ENCODE measurements around the gene FER.

DNA sequence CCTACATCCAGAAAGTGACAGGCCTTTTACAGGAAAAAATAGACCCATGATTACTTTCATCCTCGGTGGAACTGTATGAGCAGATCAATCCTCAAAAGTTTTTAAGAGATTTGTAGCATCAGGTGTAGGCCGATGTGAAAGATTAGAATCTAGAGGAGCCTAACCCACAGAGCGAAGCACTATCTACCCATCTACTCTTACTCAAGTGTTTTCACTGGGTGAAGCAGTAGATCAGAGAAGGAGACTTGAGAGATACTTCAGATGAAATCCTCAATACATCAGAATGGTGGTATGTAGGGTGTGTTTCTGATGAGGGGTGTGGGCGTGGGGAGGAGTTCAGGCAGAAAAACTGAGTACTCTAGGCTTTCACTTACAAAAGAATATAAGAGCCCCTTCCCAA is 192.8 kb downstream of the FER start:
- TF ChIP-seq IKZF4 (CRISPR knock-in tag; IDR thresholded peaks at IDR 0.05; ENCODE audit: borderline replicate concordance, low read depth, not compliant biosample characterization), result no peak
- TF ChIP-seq FOXK2 (IDR thresholded peaks at IDR 0.05), result no peak
- no peak for TF ChIP-seq TARDBP (CRISPR knock-in tag; IDR thresholded peaks at IDR 0.05)
- TF ChIP-seq CAMTA2 (CRISPR knock-in tag; IDR thresholded peaks at IDR 0.05; ENCODE audit: borderline replicate concordance), result no peak
- TF ChIP-seq ZBTB21 (CRISPR knock-in tag; IDR thresholded peaks at IDR 0.05), result no peak
- TF ChIP-seq ZNF691 (CRISPR knock-in tag; IDR thresholded peaks at IDR 0.05; ENCODE audit: borderline replicate concordance, low read depth), result no peak
- TF ChIP-seq ZBTB25 (CRISPR knock-in tag; IDR thresholded peaks at IDR 0.05), result no peak
- no peak for TF ChIP-seq CHD2 (IDR thresholded peaks at IDR 0.05; ENCODE audit: low read depth, low read length)
- TF ChIP-seq ZNF850 (CRISPR knock-in tag; conservative IDR thresholded peaks at IDR 0.05), result no peak
- no peak for TF ChIP-seq ZNF792 (CRISPR knock-in tag; IDR thresholded peaks at IDR 0.05)
- TF ChIP-seq, protein P1, sequence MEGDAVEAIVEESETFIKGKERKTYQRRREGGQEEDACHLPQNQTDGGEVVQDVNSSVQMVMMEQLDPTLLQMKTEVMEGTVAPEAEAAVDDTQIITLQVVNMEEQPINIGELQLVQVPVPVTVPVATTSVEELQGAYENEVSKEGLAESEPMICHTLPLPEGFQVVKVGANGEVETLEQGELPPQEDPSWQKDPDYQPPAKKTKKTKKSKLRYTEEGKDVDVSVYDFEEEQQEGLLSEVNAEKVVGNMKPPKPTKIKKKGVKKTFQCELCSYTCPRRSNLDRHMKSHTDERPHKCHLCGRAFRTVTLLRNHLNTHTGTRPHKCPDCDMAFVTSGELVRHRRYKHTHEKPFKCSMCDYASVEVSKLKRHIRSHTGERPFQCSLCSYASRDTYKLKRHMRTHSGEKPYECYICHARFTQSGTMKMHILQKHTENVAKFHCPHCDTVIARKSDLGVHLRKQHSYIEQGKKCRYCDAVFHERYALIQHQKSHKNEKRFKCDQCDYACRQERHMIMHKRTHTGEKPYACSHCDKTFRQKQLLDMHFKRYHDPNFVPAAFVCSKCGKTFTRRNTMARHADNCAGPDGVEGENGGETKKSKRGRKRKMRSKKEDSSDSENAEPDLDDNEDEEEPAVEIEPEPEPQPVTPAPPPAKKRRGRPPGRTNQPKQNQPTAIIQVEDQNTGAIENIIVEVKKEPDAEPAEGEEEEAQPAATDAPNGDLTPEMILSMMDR (CRISPR knock-in tag; IDR thresholded peaks at IDR 0.05), result no peak
- no peak for TF ChIP-seq ZNF670 (CRISPR knock-in tag; IDR thresholded peaks at IDR 0.05; ENCODE audit: borderline replicate concordance)
- no peak for TF ChIP-seq POLR2A (IDR thresholded peaks at IDR 0.05; ENCODE audit: insufficient read depth in 1 of 2, low read depth in 2 of 2, low read length in 2 of 2)
- no peak for TF ChIP-seq TP53 (CRISPR knock-in tag; conservative IDR thresholded peaks at IDR 0.05)

Measured in HepG2 (cell line).